22Rv1 (cell line): ENCODE data around the gene TCF4.

Experiments
- H3K27ac ChIP-seq: fragments of 450-650 bp; 2 replicates; pipeline ENCODE4 v1.5.1; 2017
- CTCF ChIP-seq: fragments of 450-650 bp; IDR thresholded peaks from 2 replicates; pipeline ENCODE4 v1.5.1; 2017; ENCODE audit warnings: mild to moderate bottlenecking
- ZFX ChIP-seq: fragments of 450-650 bp; IDR thresholded peaks from 2 replicates; pipeline ENCODE4 v1.6.1; 2017; ENCODE audit warnings: antibody characterized with exemption, borderline replicate concordance

The TCF4 gene

GRCh38 chr18:55407774-55408535, 180.0 kb downstream of the TCF4 start:
- no peak for TF ChIP-seq ZFX
- no peak for TF ChIP-seq CTCF
- no peak overlapping the region for H3K27ac ChIP-seq

DNA sequence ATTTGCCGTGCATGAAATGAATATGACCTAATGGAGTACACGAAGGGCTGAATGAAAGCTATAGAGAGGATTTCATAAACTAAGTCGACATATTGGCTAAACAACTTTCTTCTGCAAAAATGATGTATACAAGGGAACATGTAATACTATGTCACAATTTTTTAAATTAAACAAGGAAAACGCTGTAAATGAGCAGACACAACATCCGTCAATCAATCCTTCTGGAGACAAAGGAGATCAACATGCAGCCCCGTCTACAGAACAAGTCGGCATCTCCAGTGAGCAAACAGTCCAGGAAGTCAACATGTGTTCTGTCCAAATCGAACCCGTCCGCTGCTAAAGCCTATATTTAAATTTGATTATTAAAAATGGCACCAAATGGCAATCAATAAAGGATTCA, 180.8 kb downstream of the TCF4 start:
- TF ChIP-seq CTCF (no peak), ZFX (no peak)
- no peak overlapping the region for H3K27ac ChIP-seq

DNA sequence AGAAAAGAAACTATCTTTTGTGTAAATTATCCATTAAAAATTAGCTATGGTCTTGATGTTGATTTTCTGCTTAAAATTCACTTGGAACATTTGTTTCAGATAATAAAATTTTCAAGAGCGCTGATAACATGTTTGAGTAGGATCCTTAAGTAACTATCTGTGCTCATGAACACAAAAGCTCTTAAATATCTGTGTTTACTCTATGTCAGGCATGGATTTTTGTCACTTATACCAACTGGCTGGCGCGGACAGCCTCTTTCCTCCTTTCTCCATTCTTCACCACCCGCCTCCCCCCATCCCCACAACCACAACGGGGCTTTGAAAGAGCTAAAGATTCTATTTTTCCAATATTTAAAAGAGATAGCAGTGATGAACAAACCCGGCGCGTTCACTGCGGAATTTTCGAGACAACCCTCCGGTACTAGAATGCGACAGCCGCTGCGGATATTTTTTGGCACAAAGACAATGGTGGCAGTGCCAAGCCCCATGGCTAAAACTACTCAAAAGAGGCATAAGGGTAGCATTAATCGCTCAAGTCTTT, 181.5 kb downstream of the TCF4 start:
- TF ChIP-seq CTCF = no peak
- TF ChIP-seq ZFX = no peak
- H3K27ac ChIP-seq = no peak overlapping the region

DNA sequence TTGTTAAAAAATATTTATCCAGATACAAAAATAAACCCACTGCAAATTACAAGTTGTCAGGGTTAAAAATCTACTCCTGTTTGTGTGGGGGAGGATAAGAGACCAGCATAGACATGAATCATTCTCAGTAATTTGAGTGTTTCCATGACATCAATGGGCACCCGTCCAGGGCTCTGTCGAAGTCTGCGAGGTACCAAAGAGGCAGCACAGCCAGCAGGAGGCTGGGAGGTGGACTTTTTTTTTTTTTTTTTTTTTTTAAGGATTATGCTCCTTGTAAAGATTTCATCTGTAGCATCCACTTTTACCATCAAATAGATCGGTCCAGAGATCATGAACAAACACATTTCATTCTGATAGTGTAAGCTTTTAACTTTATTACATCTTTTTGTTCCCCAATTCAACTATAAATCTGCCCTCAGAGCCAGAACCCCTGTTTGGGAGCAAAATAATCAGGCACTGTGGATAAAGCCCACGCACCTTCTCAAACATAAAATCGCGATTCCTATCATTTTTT, 182.0 kb downstream of the TCF4 start:
- H3K27ac ChIP-seq = no peak overlapping the region
- TF ChIP-seq CTCF (no peak), ZFX (no peak)

GRCh38 chr18:55405475-55405874, 182.5 kb downstream of the TCF4 start:
- H3K27ac ChIP-seq = no peak overlapping the region
- no peak for TF ChIP-seq ZFX
- TF ChIP-seq CTCF = no peak

DNA sequence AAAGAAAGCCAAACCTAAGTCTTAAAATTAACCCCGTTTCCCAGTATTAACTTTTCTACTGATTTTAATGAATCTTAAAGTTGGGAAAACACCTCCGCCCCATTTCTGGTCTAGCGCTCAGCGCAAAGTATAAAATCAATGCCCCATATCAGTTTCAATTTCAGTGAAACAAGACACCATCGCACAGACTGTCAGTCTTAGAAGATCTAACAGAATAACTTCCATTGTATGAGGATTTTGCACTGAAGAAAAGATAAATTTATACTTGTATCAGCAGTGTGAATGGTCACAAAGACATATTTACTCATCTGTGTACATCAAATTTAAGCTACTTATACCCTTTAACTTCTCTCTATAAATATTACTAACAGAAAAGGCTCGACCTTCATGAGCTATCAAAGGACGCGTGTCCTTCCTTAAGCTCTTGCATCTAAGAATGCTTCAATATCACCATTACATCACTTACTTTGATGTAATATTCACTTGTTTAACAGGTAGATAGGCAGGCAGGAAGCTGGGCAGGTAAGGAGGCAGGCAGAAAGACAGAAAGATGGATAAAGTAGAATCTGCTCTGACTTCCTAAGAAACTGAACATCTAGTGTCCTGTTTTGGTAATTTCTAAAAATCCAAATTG, 183.0 kb downstream of the TCF4 start:
- no peak overlapping the region for H3K27ac ChIP-seq
- TF ChIP-seq ZFX (no peak), CTCF (no peak)
